ENCODE data around the gene SLC12A3.

SLC12A3 gene, protein sequence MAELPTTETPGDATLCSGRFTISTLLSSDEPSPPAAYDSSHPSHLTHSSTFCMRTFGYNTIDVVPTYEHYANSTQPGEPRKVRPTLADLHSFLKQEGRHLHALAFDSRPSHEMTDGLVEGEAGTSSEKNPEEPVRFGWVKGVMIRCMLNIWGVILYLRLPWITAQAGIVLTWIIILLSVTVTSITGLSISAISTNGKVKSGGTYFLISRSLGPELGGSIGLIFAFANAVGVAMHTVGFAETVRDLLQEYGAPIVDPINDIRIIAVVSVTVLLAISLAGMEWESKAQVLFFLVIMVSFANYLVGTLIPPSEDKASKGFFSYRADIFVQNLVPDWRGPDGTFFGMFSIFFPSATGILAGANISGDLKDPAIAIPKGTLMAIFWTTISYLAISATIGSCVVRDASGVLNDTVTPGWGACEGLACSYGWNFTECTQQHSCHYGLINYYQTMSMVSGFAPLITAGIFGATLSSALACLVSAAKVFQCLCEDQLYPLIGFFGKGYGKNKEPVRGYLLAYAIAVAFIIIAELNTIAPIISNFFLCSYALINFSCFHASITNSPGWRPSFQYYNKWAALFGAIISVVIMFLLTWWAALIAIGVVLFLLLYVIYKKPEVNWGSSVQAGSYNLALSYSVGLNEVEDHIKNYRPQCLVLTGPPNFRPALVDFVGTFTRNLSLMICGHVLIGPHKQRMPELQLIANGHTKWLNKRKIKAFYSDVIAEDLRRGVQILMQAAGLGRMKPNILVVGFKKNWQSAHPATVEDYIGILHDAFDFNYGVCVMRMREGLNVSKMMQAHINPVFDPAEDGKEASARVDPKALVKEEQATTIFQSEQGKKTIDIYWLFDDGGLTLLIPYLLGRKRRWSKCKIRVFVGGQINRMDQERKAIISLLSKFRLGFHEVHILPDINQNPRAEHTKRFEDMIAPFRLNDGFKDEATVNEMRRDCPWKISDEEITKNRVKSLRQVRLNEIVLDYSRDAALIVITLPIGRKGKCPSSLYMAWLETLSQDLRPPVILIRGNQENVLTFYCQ

GRCh38 chr16:56864960-56865359, at the start of gene SLC12A3:
SLC12A3 (plus strand) TSS chr16:56865207; CDS start chr16:56865236, 29 bp downstream.
- H3K4me3 ChIP-seq (ENCODE audit: low read depth, low read length) = no peak within 1 kb of the TSS
- TF ChIP-seq, protein P1, sequence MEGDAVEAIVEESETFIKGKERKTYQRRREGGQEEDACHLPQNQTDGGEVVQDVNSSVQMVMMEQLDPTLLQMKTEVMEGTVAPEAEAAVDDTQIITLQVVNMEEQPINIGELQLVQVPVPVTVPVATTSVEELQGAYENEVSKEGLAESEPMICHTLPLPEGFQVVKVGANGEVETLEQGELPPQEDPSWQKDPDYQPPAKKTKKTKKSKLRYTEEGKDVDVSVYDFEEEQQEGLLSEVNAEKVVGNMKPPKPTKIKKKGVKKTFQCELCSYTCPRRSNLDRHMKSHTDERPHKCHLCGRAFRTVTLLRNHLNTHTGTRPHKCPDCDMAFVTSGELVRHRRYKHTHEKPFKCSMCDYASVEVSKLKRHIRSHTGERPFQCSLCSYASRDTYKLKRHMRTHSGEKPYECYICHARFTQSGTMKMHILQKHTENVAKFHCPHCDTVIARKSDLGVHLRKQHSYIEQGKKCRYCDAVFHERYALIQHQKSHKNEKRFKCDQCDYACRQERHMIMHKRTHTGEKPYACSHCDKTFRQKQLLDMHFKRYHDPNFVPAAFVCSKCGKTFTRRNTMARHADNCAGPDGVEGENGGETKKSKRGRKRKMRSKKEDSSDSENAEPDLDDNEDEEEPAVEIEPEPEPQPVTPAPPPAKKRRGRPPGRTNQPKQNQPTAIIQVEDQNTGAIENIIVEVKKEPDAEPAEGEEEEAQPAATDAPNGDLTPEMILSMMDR (IDR thresholded peaks at IDR 0.05; ENCODE audit: low read depth, low read length, missing control alignments) = no peak
- no peak for DNase-seq (ENCODE audit: low read depth)
- in situ Hi-C loops (cut with HindIII; ENCODE audit: low sequenced_read_pairs) = loop anchor here (5.0 kb wide), 1 partner anchor 67 kb away; the partner anchor contains the start of gene HERPUD1

- no peak overlapping the region for H3K4me3 ChIP-seq (ENCODE audit: low read depth, low read length)
- in situ Hi-C loops (cut with HindIII; ENCODE audit: low sequenced_read_pairs) = no loop called here
- TF ChIP-seq, protein P1 (IDR thresholded peaks at IDR 0.05; ENCODE audit: low read depth, low read length, missing control alignments) = no peak
- DNase-seq (ENCODE audit: low read depth) = no peak
Measured at GRCh38 chr16:56815721-56816120, 49.3 kb upstream of the SLC12A3 start.

DNA sequence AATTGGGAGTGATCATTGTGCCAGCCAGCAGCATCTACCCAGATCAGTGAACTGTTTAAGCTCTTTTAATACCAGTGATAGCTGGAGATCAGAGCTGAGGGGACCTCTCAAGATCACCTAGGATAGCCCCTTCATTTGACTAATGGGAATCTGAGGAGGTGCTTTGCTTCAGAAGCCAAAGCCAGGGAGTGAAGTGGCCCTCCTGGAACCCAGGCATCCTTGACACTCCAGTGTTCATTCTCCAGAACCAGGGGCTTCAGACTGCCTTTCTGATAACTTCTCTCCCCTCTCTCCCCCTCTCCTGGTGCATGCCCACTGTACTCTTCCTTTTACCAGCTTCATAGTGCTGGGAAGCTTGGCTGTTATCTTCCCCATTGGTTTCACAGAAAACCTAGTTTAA, 48.0 kb upstream of the SLC12A3 start:
- no peak for DNase-seq (ENCODE audit: low read depth)
- in situ Hi-C loops (cut with HindIII; ENCODE audit: low sequenced_read_pairs) = no loop called here
- TF ChIP-seq, protein P1 (IDR thresholded peaks at IDR 0.05; ENCODE audit: low read depth, low read length, missing control alignments) = no peak
- no peak overlapping the region for H3K4me3 ChIP-seq (ENCODE audit: low read depth, low read length)

GRCh38 chr16:56817938-56818337, 47.1 kb upstream of the SLC12A3 start:
- TF ChIP-seq, protein P1 (IDR thresholded peaks at IDR 0.05; ENCODE audit: low read depth, low read length, missing control alignments) = no peak
- in situ Hi-C loops (cut with HindIII; ENCODE audit: low sequenced_read_pairs) = no loop called here
- H3K4me3 ChIP-seq (ENCODE audit: low read depth, low read length) = no peak overlapping the region
- DNase-seq (ENCODE audit: low read depth) = no peak

GRCh38 chr16:56823081-56823733, 41.8 kb upstream of the SLC12A3 start:
- in situ Hi-C loops (cut with HindIII; ENCODE audit: low sequenced_read_pairs) = no loop called here
- TF ChIP-seq, protein P1 (IDR thresholded peaks at IDR 0.05; ENCODE audit: low read depth, low read length, missing control alignments) = no peak
- DNase-seq (ENCODE audit: low read depth) = no peak

GRCh38 chr16:56824331-56824730, 40.7 kb upstream of the SLC12A3 start:
- in situ Hi-C loops (cut with HindIII; ENCODE audit: low sequenced_read_pairs) = no loop called here
- TF ChIP-seq, protein P1 (IDR thresholded peaks at IDR 0.05; ENCODE audit: low read depth, low read length, missing control alignments) = peak; percentile 40
- no peak for DNase-seq (ENCODE audit: low read depth)

More at GRCh38 chr16:56823081-56823733, 41.8 kb upstream of the SLC12A3 start:
- H3K4me3 ChIP-seq (ENCODE audit: low read depth, low read length) = no peak overlapping the region

More at GRCh38 chr16:56824331-56824730, 40.7 kb upstream of the SLC12A3 start:
- no peak overlapping the region for H3K4me3 ChIP-seq (ENCODE audit: low read depth, low read length)

Data from astrocyte of the cerebellum (primary cell).